Large intestine (tissue), 3 donors: ENCODE results near the gene ADARB2. TPM values are rescaled to one million over a fixed set of nuclear protein-coding genes. Genes with fewer than 3 reads are reported as not detected.

ENCODE experiments used
- DNase-seq, 2 donors: peaks; one replicate each; pipeline versions ENCODE4 v3.0.0 to v3.0.0-alpha.2; 2013
- H3K27ac ChIP-seq: one replicate; pipeline ENCODE4 v1.5.1; 2013; ENCODE audit warnings: low read length
- H3K27me3 ChIP-seq: 2 replicates; pipeline ENCODE4 v1.6.1; 2013; ENCODE audit warnings: low read length; ENCODE audit not compliant: control insufficient read depth, insufficient read depth
- H3K36me3 ChIP-seq: 2 replicates; pipeline ENCODE4 v1.6.1; 2013; ENCODE audit warnings: low read length; ENCODE audit not compliant: control insufficient read depth, insufficient read depth
- H3K4me1 ChIP-seq: one replicate; pipeline ENCODE4 v1.6.1; 2013; ENCODE audit warnings: low read length; ENCODE audit not compliant: control insufficient read depth, insufficient read depth
- H3K4me3 ChIP-seq: one replicate; pipeline ENCODE4 v1.5.1; 2013; ENCODE audit warnings: low read length
- H3K9me3 ChIP-seq: one replicate; pipeline ENCODE4 v1.6.1; 2013; ENCODE audit warnings: mild to moderate bottlenecking, low read depth, low read length, moderate library complexity; ENCODE audit not compliant: control insufficient read depth
- WGBS: methylation state at CpG from one replicate; pipeline ENCODE4 v1.1.5; 2013; ENCODE audit warnings: low lambda C conversion rate; ENCODE audit not compliant: insufficient coverage; 5-methylcytosine and 5-hydroxymethylcytosine counted together
- polyA plus RNA-seq: library from polyadenylated mRNA; unstranded; fragments of 120-200 nt; gene quantifications from one replicate; pipeline ENCODE4 v1.2.1, GENCODE V29; 2013

The ADARB2 gene
- polyA plus RNA-seq, 1 donor = 0.52 TPM

DNA sequence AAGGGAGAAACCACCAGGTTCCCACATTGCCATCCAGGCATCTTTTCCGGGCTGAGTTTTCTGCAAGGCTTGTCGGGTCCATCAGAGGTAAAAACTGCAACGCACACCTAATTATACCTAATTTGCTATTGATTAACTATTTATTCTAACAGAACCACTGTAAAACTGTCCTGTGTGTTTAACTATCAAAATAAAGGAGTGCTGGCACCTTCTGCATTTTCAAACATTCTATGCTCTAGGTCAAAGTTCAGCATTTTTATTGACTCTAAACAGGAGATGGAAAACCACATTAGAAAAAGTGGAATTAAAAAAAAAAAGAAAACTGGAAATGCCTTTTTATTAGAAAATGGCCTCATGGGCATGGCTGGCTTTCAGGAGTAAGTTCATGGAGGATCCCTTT lies 82.0 kb downstream of the ADARB2 start:
- no peaks in the 10 kb centered on the region for H3K9me3 ChIP-seq
- no peak overlapping the region for H3K27ac ChIP-seq
- peaks cover 3% of the 10 kb centered on the region for H3K4me1 ChIP-seq
- H3K27me3 ChIP-seq = peaks cover 3% of the 10 kb centered on the region
- no CpG with 5 or more reads among the region's 3 CpGs for WGBS
- no peak overlapping the region for H3K4me3 ChIP-seq
- peak in 1 of 2 donors; percentile 9 for DNase-seq
- H3K36me3 ChIP-seq = no peaks in the 10 kb centered on the region

DNA sequence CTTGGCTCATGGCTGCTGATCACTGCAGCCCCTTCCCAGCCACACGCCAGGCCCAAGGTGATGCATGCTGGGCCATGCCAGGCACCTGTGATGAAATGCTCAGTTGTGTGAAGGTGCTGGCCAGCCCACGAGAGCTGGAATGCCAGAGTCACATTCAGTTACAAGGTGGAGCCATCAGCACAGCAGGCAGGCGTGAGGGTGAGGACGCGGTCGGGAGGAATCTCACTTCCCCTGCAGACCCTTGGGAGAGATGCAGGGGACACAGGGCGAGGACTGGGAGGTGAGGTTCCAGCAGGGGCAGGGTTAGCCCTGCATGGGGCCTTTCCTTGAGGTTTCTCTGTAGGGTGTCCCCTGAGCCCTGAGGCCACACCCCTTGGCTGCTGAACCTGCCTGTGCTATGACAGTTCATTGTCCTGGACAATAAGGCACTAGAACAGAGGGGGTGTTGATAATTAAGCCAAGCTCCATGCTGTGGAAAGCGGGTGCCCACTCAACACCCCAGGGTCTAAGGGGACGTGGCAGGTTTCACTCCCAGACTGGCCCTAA lies 82.4 kb downstream of the ADARB2 start:
- no CpG with 5 or more reads among the region's 9 CpGs for WGBS
- H3K27ac ChIP-seq = no peak overlapping the region
- H3K4me3 ChIP-seq = no peak overlapping the region
- H3K27me3 ChIP-seq = peaks cover 3% of the 10 kb centered on the region
- H3K9me3 ChIP-seq = no peaks in the 10 kb centered on the region
- H3K36me3 ChIP-seq = no peaks in the 10 kb centered on the region
- H3K4me1 ChIP-seq = peaks cover 3% of the 10 kb centered on the region
- peak; percentile 7 to 20 for DNase-seq

DNA sequence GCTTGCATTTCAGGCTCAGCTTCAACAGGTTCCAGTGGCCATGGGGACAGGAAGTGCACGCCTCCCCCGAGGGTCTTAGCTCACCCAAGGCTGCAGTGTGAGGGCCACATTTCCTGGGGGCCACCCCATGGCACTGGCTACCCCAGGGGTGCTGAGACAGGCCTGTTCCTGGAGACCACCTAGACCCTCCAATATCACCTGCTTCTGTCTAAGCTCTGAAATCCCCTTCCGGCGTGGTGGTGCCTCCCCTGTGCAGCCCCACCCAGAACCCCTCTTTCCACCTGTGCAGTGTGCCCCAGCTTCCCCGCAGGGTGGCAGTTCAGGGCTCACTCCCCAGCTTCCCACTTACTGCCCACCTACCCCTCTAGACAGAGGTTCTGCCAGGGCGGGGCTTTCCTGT lies 83.1 kb downstream of the ADARB2 start:
- H3K27ac ChIP-seq = no peak overlapping the region
- no peaks in the 10 kb centered on the region for H3K9me3 ChIP-seq
- H3K4me1 ChIP-seq = peaks cover 3% of the 10 kb centered on the region
- no peak overlapping the region for H3K4me3 ChIP-seq
- WGBS = no CpG with 5 or more reads among the region's 6 CpGs
- no peak for DNase-seq
- peaks cover 3% of the 10 kb centered on the region for H3K27me3 ChIP-seq
- no peaks in the 10 kb centered on the region for H3K36me3 ChIP-seq

DNA sequence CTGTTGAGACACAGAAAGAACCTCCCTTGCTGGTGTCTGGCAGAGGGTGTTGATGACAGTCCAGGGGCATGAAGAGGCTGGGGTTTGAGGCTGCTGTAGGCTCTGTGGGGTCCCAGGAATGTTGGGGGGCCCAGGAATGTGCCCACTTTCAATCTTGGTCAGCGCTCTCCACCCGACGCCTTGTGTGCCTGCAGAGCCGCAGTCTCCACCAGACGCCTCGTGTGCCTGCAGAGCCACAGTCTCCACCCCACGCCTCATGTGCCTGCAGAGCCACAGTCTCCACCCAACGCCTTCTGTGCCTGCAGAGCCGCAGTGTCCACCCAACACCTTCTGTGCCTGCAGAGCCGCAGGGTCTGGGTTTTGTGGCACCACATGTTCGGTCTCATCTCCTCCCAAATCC lies 84.0 kb downstream of the ADARB2 start:
- peaks cover 3% of the 10 kb centered on the region for H3K4me1 ChIP-seq
- H3K9me3 ChIP-seq = no peaks in the 10 kb centered on the region
- H3K36me3 ChIP-seq = no peaks in the 10 kb centered on the region
- no peaks in the 10 kb centered on the region for H3K27me3 ChIP-seq
- H3K27ac ChIP-seq = no peak overlapping the region
- DNase-seq = no peak
- H3K4me3 ChIP-seq = no peak overlapping the region
- WGBS = no CpG with 5 or more reads among the region's 11 CpGs

DNA sequence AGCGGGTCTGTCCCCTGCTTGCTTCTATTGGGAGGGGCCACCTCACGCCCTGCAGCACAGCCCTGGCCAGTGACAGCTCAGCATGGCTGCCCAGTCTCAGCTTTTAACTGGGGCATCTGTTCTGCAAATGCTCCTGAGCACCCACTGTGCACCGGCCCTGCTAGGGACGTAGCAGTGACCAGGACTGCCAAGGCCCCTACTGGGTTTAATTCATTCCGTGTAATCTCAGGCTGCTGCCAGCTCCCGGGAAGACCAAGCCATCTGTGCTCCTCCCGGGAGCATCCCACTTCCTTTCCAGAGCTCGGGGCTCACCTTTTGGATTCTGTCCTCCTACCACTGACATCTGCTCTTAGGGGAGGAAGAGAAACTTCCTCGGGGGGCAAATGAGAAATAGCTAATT lies 85.2 kb downstream of the ADARB2 start:
- peaks cover 3% of the 10 kb centered on the region for H3K4me1 ChIP-seq
- 60% methylated on average over 1 of the region's 9 CpGs for WGBS
- H3K27ac ChIP-seq = no peak overlapping the region
- H3K4me3 ChIP-seq = no peak overlapping the region
- no peaks in the 10 kb centered on the region for H3K9me3 ChIP-seq
- no peaks in the 10 kb centered on the region for H3K27me3 ChIP-seq
- H3K36me3 ChIP-seq = no peaks in the 10 kb centered on the region
- DNase-seq = no peak

DNA sequence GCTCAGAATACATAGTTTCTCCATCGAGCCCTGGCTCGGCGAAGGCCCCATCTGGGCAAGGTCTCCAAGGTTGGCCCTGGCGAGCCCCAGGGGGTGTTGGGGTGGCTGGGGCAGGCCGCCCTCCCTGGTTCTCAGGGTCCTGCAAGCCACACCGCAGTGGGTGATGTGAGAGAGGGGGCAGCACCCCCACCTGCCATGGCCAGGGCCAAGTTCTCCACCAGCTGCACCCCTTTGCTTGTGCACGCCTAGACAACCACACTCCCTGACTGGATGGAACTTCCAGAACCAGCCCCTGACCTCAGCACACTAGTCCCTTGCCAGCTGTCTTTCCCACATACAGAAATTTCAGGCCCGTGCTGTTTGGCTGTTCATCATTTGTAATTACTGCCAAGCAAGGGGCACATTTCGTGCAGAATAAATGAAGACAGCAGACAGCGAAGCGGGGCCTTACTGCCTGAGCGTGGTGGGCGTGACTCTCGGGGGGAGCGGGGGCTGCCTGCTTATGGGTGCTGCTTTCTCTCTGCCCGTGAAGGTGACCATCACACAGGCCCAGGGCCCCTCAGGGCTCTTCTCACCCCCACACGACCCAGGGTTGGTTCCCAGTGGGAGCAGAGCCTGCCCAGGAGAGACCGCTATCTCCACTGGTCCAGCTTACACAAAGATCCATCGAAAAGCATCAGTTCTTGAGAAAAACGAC lies 85.9 kb downstream of the ADARB2 start:
- Histone ChIP-seq H3K4me1 (peaks cover 3% of the 10 kb centered on the region), H3K4me3 (no peak overlapping the region), H3K9me3 (no peaks in the 10 kb centered on the region), H3K27ac (no peak overlapping the region), H3K27me3 (no peaks in the 10 kb centered on the region), H3K36me3 (no peaks in the 10 kb centered on the region)
- no peak for DNase-seq
- no CpG with 5 or more reads among the region's 20 CpGs for WGBS

DNA sequence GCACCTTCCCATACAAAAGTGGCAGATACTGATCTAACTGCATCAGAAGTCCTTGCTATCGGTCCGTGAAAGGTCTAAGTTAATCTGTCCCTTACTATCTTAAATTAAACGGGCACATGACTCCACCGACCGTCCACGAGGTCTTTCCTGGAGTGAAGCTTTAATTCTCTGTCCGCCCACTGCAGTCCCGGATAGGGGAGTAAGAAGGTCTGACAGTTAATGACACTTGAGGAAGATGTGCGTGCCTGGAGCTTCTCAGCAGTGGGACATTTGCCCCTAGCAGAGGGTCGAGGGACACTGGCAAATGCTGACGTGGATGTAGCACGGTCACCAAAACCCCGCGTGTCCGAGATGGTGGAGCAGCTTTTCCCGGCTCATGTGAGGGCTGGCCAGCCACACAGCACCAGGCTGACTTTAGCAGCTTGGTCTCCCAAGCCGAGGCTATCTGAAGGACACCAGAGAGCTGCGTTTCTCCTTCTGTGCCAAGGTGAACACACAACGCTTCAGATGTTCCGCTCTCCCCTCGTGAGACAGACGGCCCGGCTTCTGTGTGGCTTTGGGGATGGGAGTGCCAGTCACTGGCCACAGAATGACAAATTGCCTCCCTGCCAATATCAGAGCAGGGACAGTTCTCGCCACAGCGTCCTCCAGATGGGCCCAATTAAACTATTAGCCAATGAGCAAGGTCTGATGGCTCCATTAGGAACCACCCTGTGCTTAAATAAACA lies 86.6 kb downstream of the ADARB2 start:
- DNase-seq = no peak
- Histone ChIP-seq H3K9me3 (no peaks in the 10 kb centered on the region), H3K27ac (no peak overlapping the region), H3K27me3 (no peaks in the 10 kb centered on the region), H3K4me3 (no peak overlapping the region), H3K36me3 (no peaks in the 10 kb centered on the region), H3K4me1 (peaks cover 3% of the 10 kb centered on the region)
- 90% methylated on average over 7 of the region's 25 CpGs for WGBS

DNA sequence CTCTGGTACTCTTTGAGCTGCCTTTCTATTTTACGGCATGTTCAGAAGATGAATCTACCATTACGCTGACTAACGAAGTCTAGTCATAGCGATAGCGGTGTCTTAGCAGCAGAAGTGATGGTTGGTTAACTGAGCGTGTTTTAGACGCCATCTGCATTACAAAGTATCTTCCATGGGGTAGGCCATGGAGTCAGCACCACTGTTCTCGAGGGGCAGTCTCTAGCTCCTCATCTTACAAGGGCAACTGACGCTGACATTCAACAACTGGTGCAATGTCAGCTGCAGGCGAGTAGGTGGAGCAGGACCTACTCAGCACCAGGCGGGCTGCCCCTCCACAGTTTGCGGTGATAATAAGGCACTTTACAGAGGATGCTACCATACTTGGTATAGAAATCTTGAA lies 88.7 kb downstream of the ADARB2 start:
- DNase-seq = no peak
- no peaks in the 10 kb centered on the region for H3K36me3 ChIP-seq
- no peaks in the 10 kb centered on the region for H3K9me3 ChIP-seq
- H3K27ac ChIP-seq = no peak overlapping the region
- WGBS = no CpG with 5 or more reads among the region's 12 CpGs
- no peaks in the 10 kb centered on the region for H3K27me3 ChIP-seq
- H3K4me3 ChIP-seq = no peak overlapping the region
- H3K4me1 ChIP-seq = no peaks in the 10 kb centered on the region

DNA sequence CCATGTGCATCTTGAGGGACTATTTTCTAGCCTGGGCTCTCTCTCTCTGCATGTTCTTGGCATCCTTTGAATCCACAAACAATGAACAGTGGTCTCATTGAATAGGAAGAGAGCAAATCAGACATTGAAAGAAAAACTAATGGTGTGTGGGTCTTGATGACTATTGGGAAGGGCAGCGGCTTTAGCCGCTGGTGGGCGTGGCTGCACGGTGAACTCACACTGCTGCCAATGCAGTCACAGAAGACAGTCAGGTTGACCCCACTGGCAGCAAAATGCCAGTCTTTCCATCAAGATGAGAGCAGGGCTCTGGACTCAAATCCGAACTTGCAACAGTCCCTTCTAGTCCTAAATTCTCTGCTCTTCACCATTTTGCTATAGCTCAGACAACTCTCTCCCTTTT lies 91.0 kb downstream of the ADARB2 start:
- Histone ChIP-seq H3K27me3 (no peaks in the 10 kb centered on the region), H3K4me1 (no peaks in the 10 kb centered on the region), H3K4me3 (no peak overlapping the region), H3K27ac (no peak overlapping the region), H3K9me3 (no peaks in the 10 kb centered on the region), H3K36me3 (no peaks in the 10 kb centered on the region)
- WGBS = 86% methylated on average over 1 of the region's 5 CpGs
- no peak for DNase-seq

DNA sequence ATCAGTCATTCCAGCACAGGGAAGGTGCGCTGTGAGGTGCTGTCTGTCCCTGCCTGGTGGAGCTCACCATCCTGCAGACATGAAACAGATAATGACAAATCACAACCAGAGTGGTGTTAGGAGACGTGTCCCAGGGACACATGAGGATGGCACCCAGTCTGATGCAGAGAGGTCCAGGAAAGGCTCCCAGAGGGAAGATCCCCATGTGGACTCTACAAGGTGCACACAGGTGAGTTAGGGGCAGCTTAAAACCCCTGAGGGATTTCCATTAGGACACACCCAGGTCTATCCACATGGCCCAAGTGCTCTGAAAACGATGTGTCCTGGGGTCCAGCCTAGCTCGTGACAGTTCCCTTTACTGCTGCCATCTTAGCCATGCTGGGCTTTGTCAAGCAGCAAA lies 91.4 kb downstream of the ADARB2 start:
- H3K27me3 ChIP-seq = no peaks in the 10 kb centered on the region
- no peaks in the 10 kb centered on the region for H3K4me1 ChIP-seq
- H3K9me3 ChIP-seq = no peaks in the 10 kb centered on the region
- no peak overlapping the region for H3K27ac ChIP-seq
- no peaks in the 10 kb centered on the region for H3K36me3 ChIP-seq
- DNase-seq = no peak
- no peak overlapping the region for H3K4me3 ChIP-seq
- no CpG with 5 or more reads among the region's 4 CpGs for WGBS
